Liver (tissue), 9 donors: ENCODE measurements around the gene PDLIM4. TPM values are rescaled to one million over a fixed set of nuclear protein-coding genes. Genes with fewer than 3 reads are reported as not detected.

ENCODE experiments used
- DNase-seq: peaks from one replicate; pipeline ENCODE4 v3.0.0-alpha.2; 2017; ENCODE audit warnings: low spot score
- H3K27ac ChIP-seq, 2 donors: one replicate each; pipeline ENCODE4 v1.7.0; 2013; ENCODE audit warnings: inconsistent platforms in 2 of 2, low read length in 2 of 2, control low read depth in 1 of 2, low read depth in 1 of 2, mild to moderate bottlenecking in 1 of 2
- H3K27me3 ChIP-seq, 4 donors: one replicate each; pipeline versions ENCODE4 v1.6.1 to v1.7.0; 2013; ENCODE audit warnings: low read length in 3 of 4, inconsistent platforms in 1 of 4, mild to moderate bottlenecking in 1 of 4, moderate library complexity in 1 of 4; ENCODE audit not compliant: control insufficient read depth in 4 of 4, insufficient read depth in 4 of 4
- H3K36me3 ChIP-seq, 4 donors: one replicate each; pipeline versions ENCODE4 v1.6.1 to v1.7.0; 2013; ENCODE audit warnings: low read length in 3 of 4, mild to moderate bottlenecking in 3 of 4, low read depth in 1 of 4, moderate library complexity in 1 of 4; ENCODE audit not compliant: control insufficient read depth in 4 of 4, insufficient read depth in 3 of 4
- H3K4me1 ChIP-seq, 4 donors: one replicate each; pipeline versions ENCODE4 v1.6.1 to v1.7.0; 2013; ENCODE audit warnings: low read length in 3 of 4, mild to moderate bottlenecking in 3 of 4, moderate library complexity in 1 of 4; ENCODE audit not compliant: control insufficient read depth in 4 of 4, insufficient read depth in 4 of 4
- H3K4me3 ChIP-seq, 3 donors: one replicate each; pipeline versions ENCODE4 v1.6.1 to v1.7.0; 2013; ENCODE audit warnings: low read length in 3 of 3, control low read depth in 1 of 3, low read depth in 1 of 3, mild to moderate bottlenecking in 1 of 3
- H3K9ac ChIP-seq, 2 donors: one replicate each; pipeline ENCODE4 v1.7.0; 2013; ENCODE audit warnings: low read length in 2 of 2, mild to moderate bottlenecking in 2 of 2, moderate library complexity in 2 of 2, control low read depth in 1 of 2, low read depth in 1 of 2
- H3K9me3 ChIP-seq, 4 donors: one replicate each; pipeline versions ENCODE4 v1.6.1 to v1.7.0; 2013; ENCODE audit warnings: low read length in 3 of 4; ENCODE audit not compliant: control insufficient read depth in 4 of 4
- EGR1 ChIP-seq, 2 donors: IDR thresholded peaks; 2 replicates each; pipeline ENCODE4 v1.6.1; 2016 to 2018; ENCODE audit warnings: antibody characterized with exemption in 2 of 2, low read depth in 2 of 2
- FOXA2 ChIP-seq: IDR thresholded peaks from 2 replicates; pipeline ENCODE4 v1.6.1; 2016; ENCODE audit warnings: antibody characterized with exemption
- GABPA ChIP-seq, 2 donors: IDR thresholded peaks in 1 of 2; conservative IDR thresholded peaks in 1 of 2; 2 replicates each; pipeline ENCODE4 v1.6.1; 2016; ENCODE audit warnings: antibody characterized with exemption in 2 of 2, mild to moderate bottlenecking in 1 of 2, moderate library complexity in 1 of 2
- HNF4A ChIP-seq, 2 donors: conservative IDR thresholded peaks; 2 replicates each; pipeline ENCODE4 v1.6.1; 2016; ENCODE audit warnings: antibody characterized with exemption in 2 of 2, mild to moderate bottlenecking in 2 of 2
- HNF4G ChIP-seq: IDR thresholded peaks from 2 replicates; pipeline ENCODE4 v1.6.1; 2016; ENCODE audit warnings: antibody characterized with exemption
- JUND ChIP-seq, 2 donors: IDR thresholded peaks; 2 replicates each; pipeline ENCODE4 v1.6.1; 2016; ENCODE audit warnings: antibody characterized with exemption in 2 of 2
- NR2F2 ChIP-seq: IDR thresholded peaks from 2 replicates; pipeline ENCODE4 v1.6.1; 2016; ENCODE audit warnings: antibody characterized with exemption
- RAD21 ChIP-seq, 2 donors: IDR thresholded peaks; 2 replicates each; pipeline ENCODE4 v1.6.1; 2016; ENCODE audit warnings: antibody characterized with exemption in 2 of 2, mild to moderate bottlenecking in 2 of 2
- RXRA ChIP-seq, 2 donors: IDR thresholded peaks; 2 replicates each; pipeline ENCODE4 v1.6.1; 2017 to 2018; ENCODE audit warnings: antibody characterized with exemption in 2 of 2, mild to moderate bottlenecking in 1 of 2
- SP1 ChIP-seq: IDR thresholded peaks from 2 replicates; pipeline ENCODE4 v1.6.1; 2018; ENCODE audit warnings: antibody characterized with exemption, mild to moderate bottlenecking
- TAF1 ChIP-seq: conservative IDR thresholded peaks from 2 replicates; pipeline ENCODE4 v1.6.1; 2016; ENCODE audit warnings: antibody characterized with exemption, mild to moderate bottlenecking
- YY1 ChIP-seq: IDR thresholded peaks from 2 replicates; pipeline ENCODE4 v1.6.1; 2016; ENCODE audit warnings: antibody characterized with exemption, mild to moderate bottlenecking
- WGBS: extraction: QIAGEN DNeasy Blood & Tissue Kit; methylation state at CpG from one replicate; pipeline ENCODE4 v1.1.7; 2013; 5-methylcytosine and 5-hydroxymethylcytosine counted together
- polyA plus RNA-seq, 2 donors: library from polyadenylated mRNA; stranded (reverse) in 1 of 2; unstranded in 1 of 2; fragments of 200-250 nt in 1 of 2; fragments of >200 nt in 1 of 2; fragmentation: Nextera tagmentation in 1 of 2; extraction: Ambion mirVana in 1 of 2; gene quantifications; one replicate each; pipeline versions ENCODE4 v1.2.1 to v1.2.3, GENCODE V29; 2013 to 2015
- total RNA-seq, 2 donors: library from RNA; depleted of rRNA; stranded (reverse); fragments of >200 nt; gene quantifications; one replicate each; pipeline ENCODE4 v1.2.3, GENCODE V29; 2014
- TF ChIP-seq, protein P1 (sequence below): IDR thresholded peaks from 2 replicates; pipeline ENCODE4 v1.6.1; 2016; ENCODE audit warnings: antibody characterized with exemption
- TF ChIP-seq, protein P2 (sequence below): IDR thresholded peaks from 2 replicates; pipeline ENCODE4 v1.6.1; 2016; ENCODE audit warnings: antibody characterized with exemption
- TF ChIP-seq, protein P3 (sequence below): IDR thresholded peaks from 2 replicates; pipeline ENCODE4 v1.6.1; 2016; ENCODE audit warnings: antibody characterized with exemption
- TF ChIP-seq, protein P4 (sequence below): IDR thresholded peaks from 2 replicates; pipeline ENCODE4 v1.6.1; 2016; ENCODE audit warnings: antibody characterized with exemption, mild to moderate bottlenecking
- donor health status: healthy.
- donor health status: healthy.
- donor health status: healthy.
- donor health status: healthy.
- donor health status: healthy.

PDLIM4 gene
- total and polyA plus RNA-seq, 4 donors = 0.25 to 0.93 (median 0.65) TPM

DNA sequence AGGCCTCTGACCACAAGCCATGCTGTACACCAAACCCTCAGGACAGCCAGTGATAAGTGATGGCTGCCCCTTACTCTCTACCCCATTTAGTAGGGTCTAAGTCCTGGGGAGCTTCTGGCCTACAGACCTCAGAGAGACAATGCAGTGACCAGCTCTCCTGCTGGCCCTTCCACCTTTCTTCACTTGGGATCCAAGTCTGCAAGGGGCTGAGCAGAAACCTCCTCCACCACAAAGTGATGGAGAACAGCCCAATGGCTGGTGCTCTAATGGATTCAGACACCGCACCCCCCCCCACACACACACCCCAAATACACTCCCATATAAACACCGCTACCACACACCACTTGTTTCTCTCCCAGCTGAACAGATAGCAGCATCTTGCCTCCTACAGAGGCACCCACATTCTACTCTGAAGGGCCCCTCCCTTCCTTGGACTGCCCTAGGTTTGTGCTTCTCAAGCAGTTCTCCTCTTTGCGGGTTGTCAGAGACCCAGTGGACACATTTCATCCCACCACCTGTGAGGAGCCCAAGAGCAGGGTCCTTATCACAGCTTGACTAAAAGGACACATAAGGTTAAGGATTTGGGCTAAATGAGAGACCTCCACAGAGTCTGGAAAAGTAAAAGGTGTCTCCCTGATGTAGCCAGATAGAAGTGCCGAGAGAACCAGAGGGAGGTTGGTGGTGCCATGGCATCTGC lies 1.3 kb upstream of the PDLIM4 start:
- H3K27ac ChIP-seq = no peak overlapping the region
- H3K4me3 ChIP-seq = no peak overlapping the region
- DNase-seq = peak; percentile 27
- H3K36me3 ChIP-seq = no peaks in the 10 kb centered on the region
- no peaks in the 10 kb centered on the region for H3K9me3 ChIP-seq
- H3K27me3 ChIP-seq = no peaks in the 10 kb centered on the region
- no peak for TF ChIP-seq YY1
- TF ChIP-seq RAD21 (IDR thresholded peaks at IDR 0.05) = no peak
- TF ChIP-seq, protein P1, sequence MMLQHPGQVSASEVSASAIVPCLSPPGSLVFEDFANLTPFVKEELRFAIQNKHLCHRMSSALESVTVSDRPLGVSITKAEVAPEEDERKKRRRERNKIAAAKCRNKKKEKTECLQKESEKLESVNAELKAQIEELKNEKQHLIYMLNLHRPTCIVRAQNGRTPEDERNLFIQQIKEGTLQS = no peak
- TF ChIP-seq, protein P2, sequence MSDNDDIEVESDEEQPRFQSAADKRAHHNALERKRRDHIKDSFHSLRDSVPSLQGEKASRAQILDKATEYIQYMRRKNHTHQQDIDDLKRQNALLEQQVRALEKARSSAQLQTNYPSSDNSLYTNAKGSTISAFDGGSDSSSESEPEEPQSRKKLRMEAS = no peak
- no peak for TF ChIP-seq SP1
- TF ChIP-seq EGR1 (IDR thresholded peaks at IDR 0.05; ENCODE audit: low read depth in 2 of 2) = no peak
- no peak for TF ChIP-seq HNF4A (conservative IDR thresholded peaks at IDR 0.05)
- TF ChIP-seq JUND (IDR thresholded peaks at IDR 0.05) = no peak
- TF ChIP-seq RXRA (IDR thresholded peaks at IDR 0.05) = no peak
- H3K4me1 ChIP-seq = peaks cover 0 to 4% (median 1%) of the 10 kb centered on the region in 4 donors
- no peak overlapping the region for H3K9ac ChIP-seq
- WGBS = 99% methylated on average over 4 of the region's 4 CpGs

DNA sequence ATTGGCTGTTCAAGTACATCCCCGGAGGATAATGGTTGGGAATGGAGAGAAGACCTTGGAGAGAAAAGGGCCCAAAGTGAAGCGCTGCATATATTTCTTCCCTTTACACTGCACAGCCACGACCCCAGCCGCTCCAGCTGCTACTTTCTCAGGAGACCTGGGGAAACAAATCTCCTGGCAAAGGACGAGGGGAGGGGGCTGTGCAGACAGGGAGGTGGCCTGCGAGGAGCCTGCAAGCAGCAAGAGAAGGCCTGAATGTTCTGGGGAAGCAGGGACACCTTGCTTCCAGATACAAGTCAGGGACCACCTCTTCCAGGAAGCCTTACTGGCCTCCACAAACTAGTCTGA lies 739 bp upstream of the PDLIM4 start:
- H3K4me1 ChIP-seq = peaks cover 0 to 4% (median 1%) of the 10 kb centered on the region in 4 donors
- no peak overlapping the region for H3K4me3 ChIP-seq
- TF ChIP-seq, protein P3, sequence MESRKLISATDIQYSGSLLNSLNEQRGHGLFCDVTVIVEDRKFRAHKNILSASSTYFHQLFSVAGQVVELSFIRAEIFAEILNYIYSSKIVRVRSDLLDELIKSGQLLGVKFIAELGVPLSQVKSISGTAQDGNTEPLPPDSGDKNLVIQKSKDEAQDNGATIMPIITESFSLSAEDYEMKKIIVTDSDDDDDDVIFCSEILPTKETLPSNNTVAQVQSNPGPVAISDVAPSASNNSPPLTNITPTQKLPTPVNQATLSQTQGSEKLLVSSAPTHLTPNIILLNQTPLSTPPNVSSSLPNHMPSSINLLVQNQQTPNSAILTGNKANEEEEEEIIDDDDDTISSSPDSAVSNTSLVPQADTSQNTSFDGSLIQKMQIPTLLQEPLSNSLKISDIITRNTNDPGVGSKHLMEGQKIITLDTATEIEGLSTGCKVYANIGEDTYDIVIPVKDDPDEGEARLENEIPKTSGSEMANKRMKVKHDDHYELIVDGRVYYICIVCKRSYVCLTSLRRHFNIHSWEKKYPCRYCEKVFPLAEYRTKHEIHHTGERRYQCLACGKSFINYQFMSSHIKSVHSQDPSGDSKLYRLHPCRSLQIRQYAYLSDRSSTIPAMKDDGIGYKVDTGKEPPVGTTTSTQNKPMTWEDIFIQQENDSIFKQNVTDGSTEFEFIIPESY = no peak
- TF ChIP-seq, protein P2 = no peak
- TF ChIP-seq GABPA (IDR thresholded peaks at IDR 0.05 in 1 of 2, conservative IDR thresholded peaks at IDR 0.05 in 1 of 2) (no peak), RXRA (IDR thresholded peaks at IDR 0.05) (no peak), FOXA2 (no peak), NR2F2 (no peak), YY1 (no peak), TAF1 (no peak), HNF4G (no peak), SP1 (no peak), HNF4A (conservative IDR thresholded peaks at IDR 0.05) (no peak), RAD21 (IDR thresholded peaks at IDR 0.05) (no peak), EGR1 (IDR thresholded peaks at IDR 0.05; ENCODE audit: low read depth in 2 of 2) (no peak)
- TF ChIP-seq, protein P4, sequence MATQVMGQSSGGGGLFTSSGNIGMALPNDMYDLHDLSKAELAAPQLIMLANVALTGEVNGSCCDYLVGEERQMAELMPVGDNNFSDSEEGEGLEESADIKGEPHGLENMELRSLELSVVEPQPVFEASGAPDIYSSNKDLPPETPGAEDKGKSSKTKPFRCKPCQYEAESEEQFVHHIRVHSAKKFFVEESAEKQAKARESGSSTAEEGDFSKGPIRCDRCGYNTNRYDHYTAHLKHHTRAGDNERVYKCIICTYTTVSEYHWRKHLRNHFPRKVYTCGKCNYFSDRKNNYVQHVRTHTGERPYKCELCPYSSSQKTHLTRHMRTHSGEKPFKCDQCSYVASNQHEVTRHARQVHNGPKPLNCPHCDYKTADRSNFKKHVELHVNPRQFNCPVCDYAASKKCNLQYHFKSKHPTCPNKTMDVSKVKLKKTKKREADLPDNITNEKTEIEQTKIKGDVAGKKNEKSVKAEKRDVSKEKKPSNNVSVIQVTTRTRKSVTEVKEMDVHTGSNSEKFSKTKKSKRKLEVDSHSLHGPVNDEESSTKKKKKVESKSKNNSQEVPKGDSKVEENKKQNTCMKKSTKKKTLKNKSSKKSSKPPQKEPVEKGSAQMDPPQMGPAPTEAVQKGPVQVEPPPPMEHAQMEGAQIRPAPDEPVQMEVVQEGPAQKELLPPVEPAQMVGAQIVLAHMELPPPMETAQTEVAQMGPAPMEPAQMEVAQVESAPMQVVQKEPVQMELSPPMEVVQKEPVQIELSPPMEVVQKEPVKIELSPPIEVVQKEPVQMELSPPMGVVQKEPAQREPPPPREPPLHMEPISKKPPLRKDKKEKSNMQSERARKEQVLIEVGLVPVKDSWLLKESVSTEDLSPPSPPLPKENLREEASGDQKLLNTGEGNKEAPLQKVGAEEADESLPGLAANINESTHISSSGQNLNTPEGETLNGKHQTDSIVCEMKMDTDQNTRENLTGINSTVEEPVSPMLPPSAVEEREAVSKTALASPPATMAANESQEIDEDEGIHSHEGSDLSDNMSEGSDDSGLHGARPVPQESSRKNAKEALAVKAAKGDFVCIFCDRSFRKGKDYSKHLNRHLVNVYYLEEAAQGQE = no peak
- H3K9me3 ChIP-seq = no peaks in the 10 kb centered on the region
- no peak overlapping the region for H3K27ac ChIP-seq
- 95% methylated on average over 6 of the region's 6 CpGs for WGBS
- DNase-seq = no peak
- H3K36me3 ChIP-seq = no peaks in the 10 kb centered on the region
- H3K9ac ChIP-seq = no peak overlapping the region
- no peaks in the 10 kb centered on the region for H3K27me3 ChIP-seq
